DOHH2 (cell line): ENCODE results near the gene JMJD6.
A peak's percentile ranks its signal among the peaks of the same experiment; 100 is the strongest.

ENCODE experiments used
- H3F3A ChIP-seq: fragments of 200-600 bp; sonication (generic), shearing (Covaris generic); 2 replicates; pipeline ENCODE4 v1.6.0; 2016; ENCODE audit warnings: antibody characterized with exemption, mild to moderate bottlenecking; ENCODE audit not compliant: control insufficient read depth, insufficient read depth
- H3K27ac ChIP-seq: fragments of 200-600 bp; sonication (generic); 2 replicates; pipeline ENCODE4 v1.5.1; 2014; ENCODE audit warnings: low read depth, mild to moderate bottlenecking, low read length, moderate library complexity
- H3K27me3 ChIP-seq: fragments of 200-600 bp; sonication (generic); 2 replicates; pipeline ENCODE4 v1.6.1; 2014; ENCODE audit warnings: mild to moderate bottlenecking, low read length, mixed read lengths; ENCODE audit not compliant: control insufficient read depth
- H3K36me3 ChIP-seq: fragments of 200-600 bp; sonication (generic); 2 replicates; pipeline ENCODE4 v1.6.1; 2014; ENCODE audit warnings: mild to moderate bottlenecking, low read length, moderate library complexity, mixed read lengths; ENCODE audit not compliant: control insufficient read depth
- H3K4me1 ChIP-seq: fragments of 200-600 bp; sonication (generic); 2 replicates; pipeline ENCODE4 v1.6.1; 2014; ENCODE audit warnings: mild to moderate bottlenecking, low read length, mixed read lengths; ENCODE audit not compliant: control insufficient read depth
- H3K4me2 ChIP-seq: fragments of 200-600 bp; sonication (generic); 2 replicates; pipeline ENCODE4 v1.6.0; 2014; ENCODE audit warnings: mild to moderate bottlenecking, low read length, moderate library complexity
- H3K4me3 ChIP-seq: fragments of 200-600 bp; sonication (generic); 2 replicates; pipeline ENCODE4 v1.5.1; 2014; ENCODE audit warnings: mild to moderate bottlenecking, low read length, mixed read lengths
- H3K79me2 ChIP-seq: fragments of 200-600 bp; sonication (generic); 2 replicates; pipeline ENCODE4 v1.6.1; 2014; ENCODE audit warnings: mild to moderate bottlenecking, low read length, mixed read lengths; ENCODE audit not compliant: control insufficient read depth
- H3K9me2 ChIP-seq: fragments of 200-600 bp; sonication (generic); replicated peaks from 2 replicates; pipeline ENCODE4 v1.6.1; 2014; ENCODE audit warnings: mild to moderate bottlenecking, low read length, mixed read lengths; ENCODE audit not compliant: control insufficient read depth
- H3K9me3 ChIP-seq: fragments of 200-600 bp; sonication (generic); 2 replicates; pipeline ENCODE4 v1.6.1; 2014; ENCODE audit warnings: antibody characterized with exemption, low read length, mixed read lengths; ENCODE audit not compliant: control insufficient read depth, insufficient read depth
- H4K20me1 ChIP-seq: fragments of 200-600 bp; sonication (generic); 2 replicates; pipeline ENCODE4 v1.6.0; 2014; ENCODE audit warnings: low read depth, mild to moderate bottlenecking, antibody characterized with exemption, low read length, moderate library complexity; ENCODE audit not compliant: control insufficient read depth, insufficient read depth
- CTCF ChIP-seq: fragments of 200-600 bp; sonication (generic); IDR thresholded peaks from one replicate; pipeline ENCODE4 v1.5.1; 2014; ENCODE audit warnings: antibody characterized with exemption, mild to moderate bottlenecking, low read depth, low read length; ENCODE audit not compliant: poor library complexity, severe bottlenecking
- EZH2phosphoT487 ChIP-seq: fragments of 200-600 bp; sonication (generic); IDR thresholded peaks from 2 replicates; pipeline ENCODE4 v1.6.1; 2017; ENCODE audit warnings: borderline replicate concordance, mild to moderate bottlenecking, antibody characterized with exemption, low read length, moderate library complexity, mixed read lengths

JMJD6 gene

GRCh38 chr17:76671912-76672262 lies 54.5 kb downstream of the JMJD6 start:
- TF ChIP-seq CTCF, result no peak
- no peak for TF ChIP-seq EZH2phosphoT487

GRCh38 chr17:76671123-76671911 lies 55.1 kb downstream of the JMJD6 start:
- Histone ChIP-seq H3K9me3 (no peaks in the 10 kb centered on the region; the same call in 1 of the 2 replicates), H3K79me2 (peaks cover 8% of the 10 kb centered on the region), H4K20me1 (no peaks in the 10 kb centered on the region), H3F3A (no peaks in the 10 kb centered on the region), H3K9me2 (no peaks in the 10 kb centered on the region), H3K27me3 (peaks cover 15% of the 10 kb centered on the region), H3K36me3 (peaks cover 4% of the 10 kb centered on the region; the same call in 1 of the 2 replicates), H3K4me1 (peaks cover 19% of the 10 kb centered on the region), H3K4me2 (peak overlapping the region; percentile 90), H3K4me3 (peak overlapping the region; percentile 90), H3K27ac (no peak overlapping the region; the same call in 1 of the 2 replicates)
- TF ChIP-seq EZH2phosphoT487, result no peak
- no peak for TF ChIP-seq CTCF

More at GRCh38 chr17:76671912-76672262, 54.5 kb downstream of the JMJD6 start:
- Histone ChIP-seq H3K4me1 (peaks cover 19% of the 10 kb centered on the region), H3K79me2 (peaks cover 8% of the 10 kb centered on the region), H3K4me3 (peak overlapping the region; percentile 90), H4K20me1 (no peaks in the 10 kb centered on the region), H3K27ac (peak overlapping the region; percentile 60), H3K9me3 (no peaks in the 10 kb centered on the region; the same call in 1 of the 2 replicates), H3K36me3 (peaks cover 4% of the 10 kb centered on the region; the same call in 1 of the 2 replicates), H3K9me2 (no peaks in the 10 kb centered on the region), H3K4me2 (peak overlapping the region; percentile 90), H3K27me3 (peaks cover 13% of the 10 kb centered on the region), H3F3A (no peaks in the 10 kb centered on the region)

- H3K27me3 ChIP-seq, result peaks cover 16% of the 10 kb centered on the region
- no peak overlapping the region for H3K27ac ChIP-seq
- peak overlapping the region; percentile 63 for H3K4me2 ChIP-seq
- H3K4me1 ChIP-seq, result peaks cover 19% of the 10 kb centered on the region
- no peaks in the 10 kb centered on the region; the same call in 1 of the 2 replicates for H3K9me3 ChIP-seq
- H3F3A ChIP-seq, result no peaks in the 10 kb centered on the region
- peaks cover 4% of the 10 kb centered on the region; the same call in 1 of the 2 replicates for H3K36me3 ChIP-seq
- TF ChIP-seq EZH2phosphoT487, result no peak
- no peak for TF ChIP-seq CTCF
- H3K4me3 ChIP-seq, result peak overlapping the region; percentile 54
- H3K79me2 ChIP-seq, result peaks cover 8% of the 10 kb centered on the region
- no peaks in the 10 kb centered on the region for H3K9me2 ChIP-seq
- no peaks in the 10 kb centered on the region for H4K20me1 ChIP-seq
These were observed 55.7 kb downstream of the JMJD6 start for GRCh38 chr17:76670718-76671122.
